A673 (cell line): ENCODE measurements around the gene PRKCSH. TPM values are rescaled to one million over a fixed set of nuclear protein-coding genes. Genes with fewer than 3 reads are reported as not detected.

Source experiments
- BruUV-seq: library from RNA; stranded (reverse); fragments of 400-500 nt; replicated peaks from 2 replicates; lab custom pipeline; 2021; lab: Mats Ljungman, UMichigan
- CTCF ChIA-PET: fragments of 300-600 bp; sonication (Branson Sonifier 250); formaldehyde crosslinking; loops from one replicate; lab custom pipeline; 2022; ENCODE audit warnings: antibody characterized with exemption; lab: Charles Lee
- POLR2A ChIA-PET: fragments of 300-600 bp; sonication (Branson Sonifier 250); formaldehyde crosslinking; loops from one replicate; lab custom pipeline; 2022; ENCODE audit warnings: antibody characterized with exemption; ENCODE audit not compliant: low non-redundant PET; lab: Charles Lee
- DNase-seq: peaks from one replicate; pipeline ENCODE4 v3.0.0-alpha.2; 2015; ENCODE audit warnings: low spot score
- H3K27ac ChIP-seq: fragments of 200-600 bp; sonication (generic); 2 replicates; pipeline ENCODE4 v1.5.1; 2016; ENCODE audit warnings: mixed run types, low read depth, mild to moderate bottlenecking, mixed read lengths, antibody characterized with exemption, low read length; ENCODE audit not compliant: poor library complexity, severe bottlenecking
- H3K27me3 ChIP-seq: fragments of 200-600 bp; sonication (generic); replicated peaks from 2 replicates; pipeline ENCODE4 v1.6.1; 2017; ENCODE audit warnings: mixed run types, low read depth, mild to moderate bottlenecking, mixed read lengths, antibody characterized with exemption, low read length; ENCODE audit not compliant: insufficient read depth, poor library complexity
- H3K36me3 ChIP-seq: fragments of 200-600 bp; sonication (generic); 2 replicates; pipeline ENCODE4 v1.6.1; 2016; ENCODE audit warnings: mixed run types, mild to moderate bottlenecking, mixed read lengths, antibody characterized with exemption, low read length; ENCODE audit not compliant: insufficient read depth, poor library complexity, severe bottlenecking
- H3K4me1 ChIP-seq: fragments of 200-600 bp; sonication (generic); 2 replicates; pipeline ENCODE4 v1.6.1; 2017; ENCODE audit warnings: mixed run types, mild to moderate bottlenecking, mixed read lengths, antibody characterized with exemption, low read length; ENCODE audit not compliant: insufficient read depth, poor library complexity, severe bottlenecking
- H3K4me3 ChIP-seq: fragments of 200-600 bp; sonication (generic); 2 replicates; pipeline ENCODE4 v1.5.1; 2016; ENCODE audit warnings: low read depth, mixed run types, mild to moderate bottlenecking, mixed read lengths, low read length; ENCODE audit not compliant: poor library complexity, severe bottlenecking
- H3K9me3 ChIP-seq: fragments of 200-600 bp; sonication (generic); 2 replicates; pipeline ENCODE4 v1.6.1; 2016; ENCODE audit warnings: mixed run types, low read depth, mild to moderate bottlenecking, mixed read lengths, antibody characterized with exemption, low read length; ENCODE audit not compliant: poor library complexity, severe bottlenecking
- EZH2 ChIP-seq: fragments of 200-600 bp; sonication (generic); IDR thresholded peaks from 2 replicates; pipeline ENCODE4 v1.6.1; 2017; ENCODE audit warnings: borderline replicate concordance, low read depth, mild to moderate bottlenecking, mixed read lengths, antibody characterized with exemption, low read length; ENCODE audit not compliant: poor library complexity, severe bottlenecking
- intact Hi-C: fragments of 100-400 bp; cut with micrococcal nuclease; formaldehyde crosslinking; loops from one replicate; pipeline ENCODE4 v1.10.0; 2022; ENCODE audit not compliant: unreplicated experiment
- total RNA-seq: library from RNA; stranded (reverse); gene quantifications from 2 replicates; pipeline ENCODE4 v1.2.3, GENCODE V29; 2021
- TF ChIP-seq, protein P1 (sequence below): fragments of 300-800, 200-600 bp; sonication (generic); conservative IDR thresholded peaks from 2 replicates; pipeline ENCODE4 v1.5.1; 2017; ENCODE audit warnings: low read depth, mild to moderate bottlenecking, antibody characterized with exemption, low read length, moderate library complexity, mixed read lengths

Gene PRKCSH
- total RNA-seq, 1 experiment from 2014 or later = 468 TPM

DNA sequence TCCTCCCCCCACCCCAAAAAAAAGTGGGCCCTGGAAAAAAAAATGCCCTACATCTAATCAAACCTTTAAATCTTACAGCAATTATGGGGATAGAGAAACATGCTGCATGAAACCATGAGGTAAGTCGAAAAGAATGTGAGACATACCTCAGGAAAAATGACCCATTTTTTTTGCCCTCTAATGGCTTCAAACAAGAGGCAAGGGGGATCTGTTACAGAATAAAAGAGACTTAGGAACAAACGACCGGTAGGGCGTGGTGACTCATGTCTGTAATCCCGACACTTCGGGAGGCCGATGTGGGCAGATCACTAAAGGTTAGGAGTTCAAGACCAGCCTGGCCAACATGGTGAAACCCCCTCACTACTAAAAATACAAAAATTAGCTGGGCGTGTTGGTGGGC is 24.8 kb upstream of the PRKCSH start:
- no peak for TF ChIP-seq EZH2
- TF ChIP-seq, protein P1, sequence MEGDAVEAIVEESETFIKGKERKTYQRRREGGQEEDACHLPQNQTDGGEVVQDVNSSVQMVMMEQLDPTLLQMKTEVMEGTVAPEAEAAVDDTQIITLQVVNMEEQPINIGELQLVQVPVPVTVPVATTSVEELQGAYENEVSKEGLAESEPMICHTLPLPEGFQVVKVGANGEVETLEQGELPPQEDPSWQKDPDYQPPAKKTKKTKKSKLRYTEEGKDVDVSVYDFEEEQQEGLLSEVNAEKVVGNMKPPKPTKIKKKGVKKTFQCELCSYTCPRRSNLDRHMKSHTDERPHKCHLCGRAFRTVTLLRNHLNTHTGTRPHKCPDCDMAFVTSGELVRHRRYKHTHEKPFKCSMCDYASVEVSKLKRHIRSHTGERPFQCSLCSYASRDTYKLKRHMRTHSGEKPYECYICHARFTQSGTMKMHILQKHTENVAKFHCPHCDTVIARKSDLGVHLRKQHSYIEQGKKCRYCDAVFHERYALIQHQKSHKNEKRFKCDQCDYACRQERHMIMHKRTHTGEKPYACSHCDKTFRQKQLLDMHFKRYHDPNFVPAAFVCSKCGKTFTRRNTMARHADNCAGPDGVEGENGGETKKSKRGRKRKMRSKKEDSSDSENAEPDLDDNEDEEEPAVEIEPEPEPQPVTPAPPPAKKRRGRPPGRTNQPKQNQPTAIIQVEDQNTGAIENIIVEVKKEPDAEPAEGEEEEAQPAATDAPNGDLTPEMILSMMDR = no peak
- Histone ChIP-seq H3K27me3 (no peaks in the 10 kb centered on the region), H3K9me3 (no peaks in the 10 kb centered on the region), H3K36me3 (no peaks in the 10 kb centered on the region), H3K27ac (no peak overlapping the region), H3K4me3 (no peak overlapping the region), H3K4me1 (no peaks in the 10 kb centered on the region)
- ChIA-PET POLR2A (no interaction called here), CTCF (interaction anchor here (0.5 kb wide), 1 partner anchor 42 kb away, joined by 3 read pairs; no protein-coding TSS in a partner anchor)
- no TSS peak for BruUV-seq
- intact Hi-C loops = no loop called here
- no peak for DNase-seq

DNA sequence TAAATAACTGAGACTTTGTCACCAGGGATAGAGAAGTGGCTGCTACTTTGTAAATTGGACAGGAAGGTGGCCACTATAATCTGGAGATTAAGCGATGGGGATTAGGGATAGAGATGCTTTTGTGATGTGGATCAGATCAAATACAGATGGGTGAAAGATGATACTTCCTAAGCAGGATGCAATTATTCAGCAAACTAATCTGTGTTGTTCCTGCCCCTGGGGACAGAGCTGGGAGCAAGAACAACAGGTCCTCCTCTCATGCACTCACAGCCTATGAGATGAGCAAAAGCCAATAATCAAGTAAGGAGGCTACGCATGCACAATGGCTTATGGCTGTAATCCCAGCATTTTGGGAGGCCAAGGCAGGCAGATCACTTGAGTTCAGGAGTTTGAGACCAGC is 20.9 kb upstream of the PRKCSH start:
- H3K27ac ChIP-seq = no peak overlapping the region
- no peak overlapping the region for H3K4me3 ChIP-seq
- H3K36me3 ChIP-seq = no peaks in the 10 kb centered on the region
- H3K27me3 ChIP-seq = peaks cover 18% of the 10 kb centered on the region
- no peaks in the 10 kb centered on the region for H3K4me1 ChIP-seq
- intact Hi-C loops = no loop called here
- ChIA-PET CTCF (interaction anchor here (0.6 kb wide), 1 partner anchor 121 kb away, joined by 5 read pairs; no protein-coding TSS in a partner anchor), POLR2A (no interaction called here)
- no TSS peak for BruUV-seq
- TF ChIP-seq, protein P1 = no peak
- no peak for TF ChIP-seq EZH2
- no peaks in the 10 kb centered on the region for H3K9me3 ChIP-seq
- peak; percentile 94 for DNase-seq

DNA sequence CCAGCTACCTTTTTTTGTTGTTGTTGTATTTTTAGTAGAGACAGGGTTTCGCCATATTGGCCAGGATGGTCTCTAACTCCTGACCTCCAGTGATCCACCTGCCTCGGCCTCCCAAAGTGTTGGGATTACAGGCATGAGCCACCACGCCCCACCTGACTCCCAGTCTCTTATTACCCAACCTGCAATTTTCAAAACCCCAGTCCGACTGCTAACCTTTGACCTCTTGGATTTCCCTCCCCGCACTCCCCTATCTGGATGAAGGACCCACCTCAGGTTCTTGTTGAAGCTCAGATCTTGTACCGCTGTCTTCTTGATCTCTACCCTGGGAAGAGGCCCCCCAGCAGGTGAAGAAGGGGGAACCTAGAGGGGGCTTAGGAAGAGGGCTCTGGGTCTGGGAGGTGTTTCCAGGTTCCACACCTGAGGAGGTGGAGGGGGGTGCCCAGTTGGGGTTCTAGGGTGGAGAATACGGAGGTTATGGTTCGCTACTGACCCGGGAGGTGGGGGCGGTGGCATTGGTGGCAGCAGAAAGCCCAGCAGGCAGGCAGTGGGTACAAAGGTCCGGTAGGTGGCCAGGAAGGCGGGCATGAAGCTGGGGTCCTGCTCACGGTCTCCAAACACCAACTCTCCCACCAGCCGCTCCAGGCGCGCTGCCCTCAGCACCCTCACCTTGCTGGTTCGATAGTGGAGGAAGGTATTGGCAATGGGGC is 18.9 kb upstream of the PRKCSH start:
- Histone ChIP-seq H3K36me3 (no peaks in the 10 kb centered on the region), H3K27ac (no peak overlapping the region), H3K27me3 (peaks cover 38% of the 10 kb centered on the region), H3K4me1 (no peaks in the 10 kb centered on the region), H3K9me3 (no peaks in the 10 kb centered on the region), H3K4me3 (no peak overlapping the region)
- DNase-seq = no peak
- no peak for TF ChIP-seq EZH2
- TF ChIP-seq, protein P1 = no peak
- POLR2A ChIA-PET = no interaction called here
- CTCF ChIA-PET = interaction anchor here (0.5 kb wide), 1 partner anchor 11 kb away, joined by 4 read pairs; no protein-coding TSS in a partner anchor
- BruUV-seq = no TSS peak
- intact Hi-C loops = no loop called here
